ENCODE measurements around the gene ZSWIM4.

- TF ChIP-seq, protein P1, sequence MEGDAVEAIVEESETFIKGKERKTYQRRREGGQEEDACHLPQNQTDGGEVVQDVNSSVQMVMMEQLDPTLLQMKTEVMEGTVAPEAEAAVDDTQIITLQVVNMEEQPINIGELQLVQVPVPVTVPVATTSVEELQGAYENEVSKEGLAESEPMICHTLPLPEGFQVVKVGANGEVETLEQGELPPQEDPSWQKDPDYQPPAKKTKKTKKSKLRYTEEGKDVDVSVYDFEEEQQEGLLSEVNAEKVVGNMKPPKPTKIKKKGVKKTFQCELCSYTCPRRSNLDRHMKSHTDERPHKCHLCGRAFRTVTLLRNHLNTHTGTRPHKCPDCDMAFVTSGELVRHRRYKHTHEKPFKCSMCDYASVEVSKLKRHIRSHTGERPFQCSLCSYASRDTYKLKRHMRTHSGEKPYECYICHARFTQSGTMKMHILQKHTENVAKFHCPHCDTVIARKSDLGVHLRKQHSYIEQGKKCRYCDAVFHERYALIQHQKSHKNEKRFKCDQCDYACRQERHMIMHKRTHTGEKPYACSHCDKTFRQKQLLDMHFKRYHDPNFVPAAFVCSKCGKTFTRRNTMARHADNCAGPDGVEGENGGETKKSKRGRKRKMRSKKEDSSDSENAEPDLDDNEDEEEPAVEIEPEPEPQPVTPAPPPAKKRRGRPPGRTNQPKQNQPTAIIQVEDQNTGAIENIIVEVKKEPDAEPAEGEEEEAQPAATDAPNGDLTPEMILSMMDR (CRISPR knock-in tag; IDR thresholded peaks at IDR 0.05) = no peak
- TF ChIP-seq MTA3 (CRISPR knock-in tag; IDR thresholded peaks at IDR 0.05) (no peak), USF2 (IDR thresholded peaks at IDR 0.05; ENCODE audit: low read depth, low read length) (no peak), USF2 (CRISPR knock-in tag; IDR thresholded peaks at IDR 0.05; ENCODE audit: borderline replicate concordance) (no peak), ZNF766 (CRISPR knock-in tag; IDR thresholded peaks at IDR 0.05; ENCODE audit: borderline replicate concordance) (no peak), TAF1 (CRISPR knock-in tag; IDR thresholded peaks at IDR 0.05) (no peak), ZBTB42 (CRISPR knock-in tag; IDR thresholded peaks at IDR 0.05) (no peak), KLF16 (CRISPR knock-in tag; IDR thresholded peaks at IDR 0.05) (no peak), FOXK2 (IDR thresholded peaks at IDR 0.05) (no peak), PHF8 (CRISPR knock-in tag; IDR thresholded peaks at IDR 0.05) (no peak), ZNF703 (CRISPR knock-in tag; IDR thresholded peaks at IDR 0.05; ENCODE audit: borderline replicate concordance) (no peak), EZH2 (conservative IDR thresholded peaks at IDR 0.05; ENCODE audit: low read depth, low read length) (no peak), TCF7L2 (IDR thresholded peaks at IDR 0.05; ENCODE audit: low read depth, low read length) (no peak), RFX5 (IDR thresholded peaks at IDR 0.05; ENCODE audit: low read depth, low read length) (no peak)
- TF ChIP-seq, protein P2, sequence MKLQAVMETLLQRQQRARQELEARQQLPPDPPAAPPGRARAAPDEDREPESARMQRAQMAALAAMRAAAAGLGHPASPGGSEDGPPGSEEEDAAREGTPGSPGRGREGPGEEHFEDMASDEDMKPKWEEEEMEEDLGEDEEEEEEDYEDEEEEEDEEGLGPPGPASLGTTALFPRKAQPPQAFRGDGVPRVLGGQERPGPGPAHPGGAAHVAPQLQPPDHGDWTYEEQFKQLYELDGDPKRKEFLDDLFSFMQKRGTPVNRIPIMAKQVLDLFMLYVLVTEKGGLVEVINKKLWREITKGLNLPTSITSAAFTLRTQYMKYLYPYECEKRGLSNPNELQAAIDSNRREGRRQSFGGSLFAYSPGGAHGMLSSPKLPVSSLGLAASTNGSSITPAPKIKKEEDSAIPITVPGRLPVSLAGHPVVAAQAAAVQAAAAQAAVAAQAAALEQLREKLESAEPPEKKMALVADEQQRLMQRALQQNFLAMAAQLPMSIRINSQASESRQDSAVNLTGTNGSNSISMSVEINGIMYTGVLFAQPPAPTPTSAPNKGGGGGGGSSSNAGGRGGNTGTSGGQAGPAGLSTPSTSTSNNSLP (IDR thresholded peaks at IDR 0.05; ENCODE audit: low read depth, low read length) = no peak
Measured at GRCh38 chr19:13866463-13867046, 71.3 kb downstream of the ZSWIM4 start.
